Esophagus muscularis mucosa (tissue), 4 donors: Measurements from ENCODE around the gene ERH. TPM values are rescaled to one million over a fixed set of nuclear protein-coding genes. Genes with fewer than 3 reads are reported as not detected.

ENCODE experiments used
- DNase-seq: peaks from one replicate; pipeline ENCODE4 v3.0.0-alpha.2; 2017; ENCODE audit errors: extremely low spot score
- H3K27ac ChIP-seq, 4 donors: fragments of 200-600 bp; sonication (generic); replicated peaks in 1 of 4; 1 replicate in 3 of 4; 2 replicates in 1 of 4; pipeline ENCODE4 v1.5.1; 2016 to 2019; ENCODE audit warnings: mild to moderate bottlenecking in 1 of 4
- H3K27me3 ChIP-seq, 4 donors: fragments of 200-600 bp; sonication (generic); one replicate each; pipeline versions ENCODE4 v1.5.1 to v1.6.0; 2016 to 2019
- H3K36me3 ChIP-seq, 4 donors: fragments of 200-600 bp; sonication (generic); one replicate each; pipeline ENCODE4 v1.5.1; 2016 to 2019
- H3K4me1 ChIP-seq, 4 donors: fragments of 200-600 bp; sonication (generic); one replicate each; pipeline ENCODE4 v1.5.1; 2016 to 2019
- H3K4me3 ChIP-seq, 4 donors: fragments of 200-600 bp; sonication (generic); 1 replicate in 2 of 4; 2 replicates in 2 of 4; pipeline ENCODE4 v1.5.1; 2016 to 2019; ENCODE audit warnings: mild to moderate bottlenecking in 4 of 4, moderate library complexity in 1 of 4
- H3K9me3 ChIP-seq, 4 donors: fragments of 200-600 bp; sonication (generic); 1 replicate in 3 of 4; 2 replicates in 1 of 4; pipeline ENCODE4 v1.5.1; 2016 to 2019
- EP300 ChIP-seq: sonication (generic); formaldehyde crosslinking; IDR thresholded peaks from one replicate; pipeline ENCODE4 v1.6.1; 2017; ENCODE audit warnings: antibody characterized with exemption
- POLR2A ChIP-seq: fragments of 450-650 bp; IDR thresholded peaks from one replicate; pipeline ENCODE4 v1.6.1; 2017; ENCODE audit warnings: antibody characterized with exemption, moderate library complexity, mild to moderate bottlenecking, low read depth
- POLR2AphosphoS5 ChIP-seq, 2 donors: sonication (generic); formaldehyde crosslinking; IDR thresholded peaks; one replicate each; pipeline ENCODE4 v1.6.1; 2017; ENCODE audit warnings: antibody characterized with exemption in 2 of 2
- whole genome bisulfite sequencing: methylation state at CpG from one replicate; pipeline ENCODE4 v1.1.5; 2018; 5-methylcytosine and 5-hydroxymethylcytosine counted together
- intact Hi-C: fragments of 100-400 bp; cut with DNase I; formaldehyde crosslinking; loops from one replicate; pipeline ENCODE4 v1.15.1; 2023
- total RNA-seq, 4 donors: library from RNA; depleted of rRNA; stranded (reverse); fragments of >200 nt; gene quantifications; one replicate each; pipeline versions ENCODE4 v1.1.0 to v1.2.1, GENCODE V29; 2016
- TF ChIP-seq, protein P1 (sequence below), 3 experiments: fragments of 200-600 bp in 2 of 3; fragments of 450-650 bp in 1 of 3; sonication (generic) in 2 of 3; IDR thresholded peaks; one replicate each; pipeline ENCODE4 v1.5.1; 2017 to 2019; ENCODE audit warnings: antibody characterized with exemption in 3 of 3, mild to moderate bottlenecking in 2 of 3, moderate library complexity in 1 of 3

The ERH gene
- total RNA-seq, 4 donors from 2014 or later = 43.1 to 92.6 (median 64.2) TPM

DNA sequence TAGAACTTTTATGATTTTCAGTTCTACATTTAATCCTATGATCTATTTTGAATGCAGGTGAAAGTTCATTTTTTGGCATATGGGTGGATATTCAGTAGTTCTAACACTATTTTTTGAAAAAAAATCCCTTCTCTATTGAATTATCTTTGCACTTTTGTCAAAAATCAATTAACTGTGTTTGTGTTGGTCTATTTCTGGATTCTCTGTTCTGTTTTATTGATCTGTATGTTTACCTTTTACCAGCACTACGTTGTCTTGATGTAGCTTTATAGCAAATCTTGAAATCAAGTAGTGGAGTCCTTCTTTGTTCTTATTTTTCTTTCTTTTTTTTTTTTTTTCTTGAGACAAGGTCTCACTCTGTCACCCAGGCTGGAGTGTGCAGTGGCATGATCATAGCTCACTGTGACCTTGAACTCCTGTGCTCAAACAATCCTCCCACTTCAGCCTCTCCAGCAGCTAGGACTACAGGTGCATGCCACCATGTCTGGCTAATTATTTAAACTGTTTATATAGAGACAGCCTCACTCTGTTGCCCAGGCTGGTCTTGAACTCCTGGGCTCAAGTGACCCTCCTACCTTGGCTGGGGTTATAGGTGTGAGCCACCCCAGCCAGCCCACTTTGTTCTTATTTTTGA is 32.3 kb upstream of the ERH start:
- WGBS = 95% methylated on average over 1 of the region's 1 CpG
- no peaks in the 10 kb centered on the region for H3K4me1 ChIP-seq
- intact Hi-C loops = no loop called here
- peaks cover 13 to 27% (median 16%) of the 10 kb centered on the region in 4 donors for H3K36me3 ChIP-seq
- no peak for DNase-seq
- no peaks in the 10 kb centered on the region for H3K27me3 ChIP-seq
- no peak for TF ChIP-seq POLR2A
- no peak for TF ChIP-seq EP300
- no peak for TF ChIP-seq POLR2AphosphoS5 (IDR thresholded peaks at IDR 0.05)
- TF ChIP-seq, protein P1, sequence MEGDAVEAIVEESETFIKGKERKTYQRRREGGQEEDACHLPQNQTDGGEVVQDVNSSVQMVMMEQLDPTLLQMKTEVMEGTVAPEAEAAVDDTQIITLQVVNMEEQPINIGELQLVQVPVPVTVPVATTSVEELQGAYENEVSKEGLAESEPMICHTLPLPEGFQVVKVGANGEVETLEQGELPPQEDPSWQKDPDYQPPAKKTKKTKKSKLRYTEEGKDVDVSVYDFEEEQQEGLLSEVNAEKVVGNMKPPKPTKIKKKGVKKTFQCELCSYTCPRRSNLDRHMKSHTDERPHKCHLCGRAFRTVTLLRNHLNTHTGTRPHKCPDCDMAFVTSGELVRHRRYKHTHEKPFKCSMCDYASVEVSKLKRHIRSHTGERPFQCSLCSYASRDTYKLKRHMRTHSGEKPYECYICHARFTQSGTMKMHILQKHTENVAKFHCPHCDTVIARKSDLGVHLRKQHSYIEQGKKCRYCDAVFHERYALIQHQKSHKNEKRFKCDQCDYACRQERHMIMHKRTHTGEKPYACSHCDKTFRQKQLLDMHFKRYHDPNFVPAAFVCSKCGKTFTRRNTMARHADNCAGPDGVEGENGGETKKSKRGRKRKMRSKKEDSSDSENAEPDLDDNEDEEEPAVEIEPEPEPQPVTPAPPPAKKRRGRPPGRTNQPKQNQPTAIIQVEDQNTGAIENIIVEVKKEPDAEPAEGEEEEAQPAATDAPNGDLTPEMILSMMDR (IDR thresholded peaks at IDR 0.05) = no peak
- no peak overlapping the region for H3K27ac ChIP-seq
- no peaks in the 10 kb centered on the region for H3K9me3 ChIP-seq
- no peak overlapping the region for H3K4me3 ChIP-seq

DNA sequence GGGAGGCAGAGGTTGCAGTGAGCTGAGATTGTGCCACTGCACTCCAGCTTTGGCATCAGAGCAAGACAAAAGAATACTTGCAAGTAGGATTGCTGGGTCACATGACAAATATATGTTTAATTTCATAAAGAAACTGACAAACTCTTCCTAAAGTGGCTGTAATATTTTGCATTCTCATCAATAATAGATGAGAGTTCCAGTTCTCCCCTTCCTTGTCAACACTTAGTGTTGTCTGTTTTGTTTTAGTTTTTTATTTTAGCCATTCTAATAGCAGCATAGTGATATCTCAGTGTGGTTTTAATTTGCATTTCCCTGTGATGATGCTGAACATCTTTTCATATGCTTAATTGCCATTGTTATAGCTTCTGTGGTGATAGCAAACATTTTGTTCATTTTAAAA is 31.5 kb upstream of the ERH start:
- intact Hi-C loops = no loop called here
- Histone ChIP-seq H3K9me3 (no peaks in the 10 kb centered on the region), H3K4me1 (no peaks in the 10 kb centered on the region), H3K4me3 (no peak overlapping the region), H3K27me3 (no peaks in the 10 kb centered on the region), H3K36me3 (peaks cover 15 to 33% (median 18%) of the 10 kb centered on the region in 4 donors), H3K27ac (no peak overlapping the region)
- DNase-seq = no peak
- TF ChIP-seq, protein P1 (IDR thresholded peaks at IDR 0.05) = no peak

DNA sequence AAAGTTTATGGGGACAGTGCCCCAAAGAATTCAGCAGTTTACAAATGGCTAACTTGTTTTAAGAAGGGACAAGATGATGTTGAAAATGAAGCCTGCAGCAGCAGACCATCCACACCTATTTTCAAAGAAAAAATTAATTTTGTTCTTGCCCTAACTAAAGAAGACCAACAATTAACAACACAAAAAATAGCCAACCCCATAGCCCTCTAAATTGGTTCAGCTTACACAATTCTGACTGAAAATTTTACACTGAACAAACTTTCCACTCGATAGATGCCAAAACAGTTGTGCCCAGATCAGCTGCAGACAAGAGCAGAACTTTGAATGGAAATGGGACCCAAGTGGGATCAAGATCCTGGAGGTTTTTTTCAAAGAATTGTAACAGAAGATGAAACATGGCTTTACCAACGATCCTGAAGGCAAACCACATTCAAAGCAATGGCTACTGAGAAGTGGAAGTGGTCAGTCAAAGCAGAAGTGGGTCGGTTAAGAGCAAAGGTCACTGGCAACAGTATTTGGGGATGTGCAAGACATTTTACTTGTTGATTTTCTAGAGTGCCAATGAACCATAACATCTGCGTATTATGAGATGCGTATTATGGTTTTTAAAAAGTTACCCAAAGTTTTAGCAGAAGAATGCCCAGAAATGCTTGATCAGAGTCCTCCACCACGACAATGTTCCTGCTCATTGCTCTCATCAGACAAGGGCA is 30.3 kb upstream of the ERH start:
- Histone ChIP-seq H3K4me1 (no peaks in the 10 kb centered on the region), H3K36me3 (peaks cover 15 to 42% (median 24%) of the 10 kb centered on the region in 4 donors), H3K27ac (no peak overlapping the region), H3K4me3 (no peak overlapping the region), H3K27me3 (no peaks in the 10 kb centered on the region), H3K9me3 (no peaks in the 10 kb centered on the region)
- intact Hi-C loops = no loop called here
- 89% methylated on average over 6 of the region's 6 CpGs for WGBS
- no peak for TF ChIP-seq POLR2AphosphoS5 (IDR thresholded peaks at IDR 0.05)
- TF ChIP-seq POLR2A = no peak
- TF ChIP-seq, protein P1 (IDR thresholded peaks at IDR 0.05) = no peak
- no peak for TF ChIP-seq EP300
- DNase-seq = no peak

DNA sequence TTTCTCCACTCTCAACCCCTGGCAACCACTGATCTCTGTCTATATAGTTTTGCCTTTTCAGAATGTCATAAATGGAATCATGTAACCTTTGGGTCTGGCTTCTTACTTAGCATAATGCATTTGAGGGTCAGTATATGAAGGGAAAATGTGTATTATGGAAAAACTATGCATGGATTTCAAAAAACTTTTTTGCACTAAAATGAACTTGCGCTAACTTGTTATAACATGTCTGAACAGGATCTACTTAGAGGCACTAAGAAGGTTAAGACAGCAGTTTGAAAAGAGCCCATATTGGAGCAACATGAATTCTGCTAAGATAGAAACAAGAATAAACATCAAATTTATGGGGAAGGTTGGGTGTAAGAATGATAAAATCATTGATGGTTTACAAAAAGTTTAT is 29.5 kb upstream of the ERH start:
- Histone ChIP-seq H3K27ac (no peak overlapping the region), H3K27me3 (no peaks in the 10 kb centered on the region), H3K4me3 (no peak overlapping the region), H3K36me3 (peaks cover 15 to 42% (median 24%) of the 10 kb centered on the region in 4 donors), H3K4me1 (no peaks in the 10 kb centered on the region), H3K9me3 (no peaks in the 10 kb centered on the region)
- no peak for DNase-seq
- TF ChIP-seq, protein P1 (IDR thresholded peaks at IDR 0.05) = no peak
- TF ChIP-seq EP300 (no peak), POLR2A (no peak), POLR2AphosphoS5 (IDR thresholded peaks at IDR 0.05) (no peak)
- 92% methylated on average over 1 of the region's 1 CpG for WGBS
- intact Hi-C loops = no loop called here
